ENCODE measurements around the gene PHACTR3.
"Not testable (repeated sequence)": the region's sequence is repeated elsewhere in the genome, so short reads cannot be mapped to it uniquely, and the experiment has no call there.

Gene PHACTR3

DNA sequence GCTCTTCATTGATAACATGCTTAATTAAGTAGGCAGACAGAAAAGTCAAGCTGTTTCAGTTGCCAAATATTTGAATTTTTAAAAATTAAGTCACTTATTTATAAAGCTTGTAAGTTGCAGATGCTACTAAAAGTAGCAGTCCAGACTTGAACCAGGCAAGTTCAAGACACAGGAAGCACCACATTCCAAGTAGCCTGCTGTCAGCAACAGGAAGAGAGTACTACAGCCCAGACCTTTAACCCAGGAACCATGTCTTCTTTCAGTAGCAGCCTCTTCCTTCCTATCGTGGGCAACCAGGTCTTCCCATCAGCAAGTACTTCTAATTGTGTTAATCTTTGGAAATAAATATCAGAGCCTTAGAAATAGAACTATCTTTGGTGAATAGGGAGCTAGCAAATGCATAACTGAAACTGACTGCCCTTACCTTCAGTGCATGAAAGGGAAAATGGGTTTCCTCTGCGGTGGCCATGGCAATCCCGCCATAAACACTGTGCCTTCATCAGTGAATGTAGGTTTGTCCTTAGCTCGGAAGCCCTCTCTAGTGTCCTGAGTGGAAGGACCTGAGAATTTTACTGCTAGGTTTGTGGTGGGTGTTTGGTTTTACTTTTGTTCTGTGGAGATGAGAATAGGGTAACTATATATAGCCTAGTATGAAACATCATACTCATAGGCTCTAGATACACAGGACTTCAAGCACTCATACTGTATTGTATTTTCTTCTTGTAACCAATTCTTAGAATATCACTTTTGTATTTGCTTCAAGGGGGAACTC, 233.5 kb downstream of the PHACTR3 start:
- DNase-seq, result no peak

GRCh38 chr20:59839400-59839799, 235.1 kb downstream of the PHACTR3 start:
- no peak for DNase-seq

DNA sequence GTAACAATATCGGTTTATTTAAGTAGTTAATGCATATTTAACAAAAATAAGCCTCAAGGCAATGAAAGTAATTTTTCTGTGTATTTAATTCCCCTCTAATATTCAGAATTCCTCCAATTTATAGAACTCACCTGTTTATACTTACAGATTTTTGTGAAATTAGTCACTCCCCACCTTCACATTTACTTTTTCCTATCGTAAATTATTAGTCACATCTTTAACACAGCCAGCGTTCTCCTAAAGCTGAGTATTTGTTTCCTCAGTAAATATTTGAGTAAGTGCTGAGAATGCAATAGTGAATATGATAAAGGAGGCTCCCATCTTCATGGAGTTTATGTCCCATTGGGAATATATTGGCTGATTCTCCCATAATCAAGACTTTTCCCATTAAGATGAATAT, 241.1 kb downstream of the PHACTR3 start:
- DNase-seq, result no peak

GRCh38 chr20:59848182-59848581, 243.8 kb downstream of the PHACTR3 start:
- DNase-seq, result no peak

DNA sequence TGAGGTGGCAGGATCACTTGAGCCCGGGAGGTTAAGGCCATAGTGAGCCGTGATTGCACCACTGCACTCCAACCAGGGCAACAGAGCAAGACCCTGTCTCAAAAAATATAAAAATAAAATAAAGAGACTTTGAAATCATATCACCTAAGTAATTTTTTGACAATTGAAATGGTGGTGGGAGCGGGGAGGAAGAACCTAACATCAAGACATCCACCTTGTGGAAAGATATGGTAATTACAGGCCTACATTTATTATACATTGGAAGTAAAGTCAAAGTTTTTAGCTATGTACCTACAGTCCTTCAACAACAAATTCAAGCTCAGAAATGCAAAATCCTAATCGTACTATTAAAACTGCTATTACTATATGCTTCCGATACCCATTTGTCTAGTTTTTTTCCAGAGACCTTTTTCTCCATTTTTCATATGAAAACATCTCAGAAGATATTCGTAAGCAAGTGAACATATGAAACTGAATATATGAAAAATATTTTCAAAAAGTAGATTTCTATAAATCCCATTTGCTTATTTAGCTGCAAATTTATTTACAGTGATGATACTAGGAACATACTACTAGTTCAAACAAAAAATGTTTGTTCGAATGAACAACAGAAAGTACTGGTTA, 245.8 kb downstream of the PHACTR3 start:
- DNase-seq, result no peak

- DNase-seq, result not testable (repeated sequence)
These were observed 252.2 kb downstream of the PHACTR3 start for GRCh38 chr20:59856526-59856925.

- DNase-seq, result not testable (repeated sequence)
These were observed 252.6 kb downstream of the PHACTR3 start for GRCh38 chr20:59856941-59857340.

- no peak for DNase-seq
These were observed 253.6 kb downstream of the PHACTR3 start for GRCh38 chr20:59857966-59858365.

GRCh38 chr20:59858425-59858824, 254.1 kb downstream of the PHACTR3 start:
- no peak for DNase-seq

DNA sequence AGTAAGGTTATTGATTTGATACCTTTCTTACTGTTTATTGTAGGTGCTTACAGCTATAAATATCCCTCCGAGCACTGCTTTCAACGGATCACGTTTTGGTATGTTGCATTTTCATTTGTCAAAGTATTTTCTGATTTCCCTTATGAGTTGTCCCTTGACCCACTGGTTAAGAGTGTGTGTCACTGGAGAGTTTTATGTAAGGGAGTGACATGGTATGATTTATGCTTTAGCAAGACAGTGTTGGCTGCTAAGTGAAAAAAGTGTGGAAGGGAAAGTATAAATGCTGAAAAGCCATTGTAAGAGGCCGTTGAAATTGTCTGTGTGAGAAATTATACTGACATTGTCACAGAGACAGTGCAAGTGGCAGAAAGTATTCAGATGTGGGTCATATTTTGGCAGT, 257.1 kb downstream of the PHACTR3 start:
- DNase-seq, result no peak

DNA sequence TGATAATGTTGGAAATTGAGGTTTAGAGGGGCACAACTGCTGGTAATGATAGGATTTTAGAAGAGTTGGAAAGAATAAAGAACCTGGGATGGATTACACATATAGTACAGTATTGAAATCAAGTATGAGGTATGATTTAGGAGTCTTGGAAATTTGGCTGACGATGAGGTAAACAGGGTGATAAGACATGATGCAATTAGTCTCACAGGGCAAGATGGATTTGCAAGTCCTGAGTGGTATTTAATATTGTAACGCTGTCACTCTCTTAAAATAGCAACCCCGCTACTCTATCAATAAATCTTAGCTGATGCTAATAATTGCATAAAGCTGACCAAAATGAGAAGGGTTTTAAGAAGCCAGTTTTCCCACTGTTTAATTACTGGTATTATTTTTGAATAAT, 258.7 kb downstream of the PHACTR3 start:
- DNase-seq, result no peak

GRCh38 chr20:59864726-59865125, 260.4 kb downstream of the PHACTR3 start:
- no peak for DNase-seq

GRCh38 chr20:59866338-59866737, 262.0 kb downstream of the PHACTR3 start:
- DNase-seq, result no peak

DNA sequence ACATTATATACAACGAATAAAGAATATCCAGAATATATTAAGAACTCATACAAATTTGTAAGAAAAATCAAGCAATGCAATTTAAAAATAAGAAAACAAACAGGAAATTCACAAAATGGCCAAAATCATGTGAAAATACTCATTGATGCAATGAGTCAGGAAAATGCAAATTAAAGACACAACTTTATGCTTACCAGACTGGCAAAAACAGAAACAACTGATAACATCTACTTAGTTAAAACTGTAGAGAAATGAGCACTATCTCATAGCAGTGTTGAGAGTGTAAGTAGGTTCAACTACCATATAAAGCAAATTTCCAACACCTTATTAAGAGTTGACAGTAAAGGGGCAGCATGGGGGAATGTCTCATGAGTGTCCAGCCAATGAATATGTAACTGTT, 266.8 kb downstream of the PHACTR3 start:
- no peak for DNase-seq

DNA sequence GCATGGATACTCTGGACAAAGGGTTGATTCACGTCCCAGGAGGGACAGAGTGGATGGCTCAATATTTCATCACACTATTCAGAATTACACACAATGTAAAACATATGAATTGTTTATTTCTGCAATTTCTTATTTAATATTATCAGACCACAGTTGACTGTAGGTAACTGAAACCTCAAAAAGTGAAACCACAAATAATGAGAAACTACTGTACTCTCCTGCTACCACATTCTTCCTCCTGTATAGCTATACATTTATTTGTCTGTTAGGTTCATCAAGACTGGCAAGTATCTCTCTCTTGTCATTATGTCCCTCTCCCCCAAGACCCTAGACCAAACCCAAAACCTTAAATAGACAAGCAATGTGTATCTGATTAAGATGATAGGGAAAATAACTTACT, 269.1 kb downstream of the PHACTR3 start:
- DNase-seq, result no peak

GRCh38 chr20:59880198-59880597, 275.9 kb downstream of the PHACTR3 start:
- no peak for DNase-seq

- no peak for DNase-seq
These were observed 280.2 kb downstream of the PHACTR3 start for GRCh38 chr20:59884494-59884893.

DNA sequence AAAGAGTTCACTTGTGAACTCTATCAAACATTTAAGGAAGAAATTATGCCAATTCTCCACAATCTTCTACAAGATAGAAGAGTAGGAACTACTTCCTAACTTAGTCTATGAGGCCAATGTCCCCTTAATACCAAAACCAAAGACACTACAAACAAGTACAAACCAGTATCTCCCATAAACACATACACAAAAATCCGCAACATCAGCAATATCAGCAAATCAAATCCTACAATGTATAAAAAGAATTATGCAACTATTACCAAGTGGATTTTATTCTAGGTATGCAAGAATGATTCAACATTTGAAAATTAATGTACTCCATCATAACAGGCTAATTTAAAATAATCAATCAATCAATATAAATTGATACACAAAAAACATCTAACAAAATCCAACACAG, 283.7 kb downstream of the PHACTR3 start:
- DNase-seq, result no peak

DNA sequence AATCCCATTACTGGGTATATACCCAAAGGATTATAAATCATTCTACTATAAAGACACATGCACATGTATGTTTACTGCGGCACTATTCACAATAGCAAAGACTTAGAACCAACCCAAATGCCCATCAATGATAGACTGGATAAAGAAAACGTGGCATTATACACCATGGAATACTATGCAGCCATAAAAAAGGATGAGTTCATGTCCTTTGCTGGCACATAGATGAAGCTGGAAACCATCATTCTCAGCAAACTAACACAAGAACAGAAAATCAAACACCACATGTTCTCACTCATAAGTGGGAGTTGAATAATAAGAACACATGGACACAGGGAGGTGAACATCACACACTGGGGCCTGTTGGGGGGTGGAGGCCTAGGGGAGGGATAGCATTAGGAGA, 285.7 kb downstream of the PHACTR3 start:
- not testable (repeated sequence) for DNase-seq

DNA sequence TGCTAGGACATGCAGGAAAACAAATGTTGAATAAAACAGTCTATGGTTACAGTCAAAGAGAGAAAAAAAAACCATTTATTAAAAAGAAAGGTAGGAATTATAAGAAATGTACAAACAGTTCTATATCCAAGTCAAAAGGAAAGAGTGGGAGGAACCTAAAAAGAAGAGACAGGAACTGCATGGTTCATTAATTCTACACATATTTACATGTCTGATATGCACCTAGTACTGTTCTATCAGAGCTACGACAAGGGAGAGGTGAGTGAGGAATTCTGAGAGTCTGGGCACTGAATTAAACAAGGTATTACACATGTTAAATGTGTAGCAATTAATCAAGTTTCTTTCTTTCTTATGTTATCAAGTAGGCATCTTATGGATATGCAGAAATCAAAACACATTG, 287.2 kb downstream of the PHACTR3 start:
- no peak for DNase-seq

GRCh38 chr20:59895908-59896307, 291.6 kb downstream of the PHACTR3 start:
- no peak for DNase-seq
